Skin of body (tissue), 2 donors: ENCODE data around the gene SFXN2. TPM values are rescaled to one million over a fixed set of nuclear protein-coding genes. Genes with fewer than 3 reads are reported as not detected.
"Not testable (repeated sequence)": the region's sequence is repeated elsewhere in the genome, so short reads cannot be mapped to it uniquely, and the experiment has no call there.

Experiments used
- DNase-seq: peaks from one replicate; lab custom pipeline; 2025; lab: John Stamatoyannopoulos, UW
- total RNA-seq: library from RNA; depleted of rRNA; stranded (reverse); fragments of >200 nt; gene quantifications from one replicate; pipeline ENCODE4 v1.2.3, GENCODE V29; 2014

Gene SFXN2
- total RNA-seq, 1 donor from 2014 or later, result 7.1 TPM

GRCh38 chr10:102720337-102720736 is 5.9 kb downstream of the SFXN2 start:
- no peak for DNase-seq

GRCh38 chr10:102720775-102721301 is 6.4 kb downstream of the SFXN2 start:
- no peak for DNase-seq

- DNase-seq, result no peak
These were observed 7.5 kb downstream of the SFXN2 start for GRCh38 chr10:102721954-102722353.

- no peak for DNase-seq
These were observed 9.6 kb downstream of the SFXN2 start for GRCh38 chr10:102723989-102724388.

GRCh38 chr10:102726274-102726673 is 11.8 kb downstream of the SFXN2 start:
- no peak for DNase-seq

GRCh38 chr10:102727037-102727818 is 12.8 kb downstream of the SFXN2 start:
- no peak for DNase-seq

GRCh38 chr10:102729029-102730026 is 14.9 kb downstream of the SFXN2 start:
- DNase-seq, result no peak

GRCh38 chr10:102731222-102731800 is 16.9 kb downstream of the SFXN2 start:
- no peak for DNase-seq

GRCh38 chr10:102732661-102733060 is 18.2 kb downstream of the SFXN2 start:
- DNase-seq, result no peak

- no peak for DNase-seq
These were observed 20.7 kb downstream of the SFXN2 start for GRCh38 chr10:102735065-102735562.

- DNase-seq, result no peak
These were observed 24.3 kb downstream of the SFXN2 start for GRCh38 chr10:102738692-102739121.

- DNase-seq, result no peak
These were observed 25.8 kb downstream of the SFXN2 start for GRCh38 chr10:102740229-102740628.

GRCh38 chr10:102741726-102742237 is 27.3 kb downstream of the SFXN2 start:
- DNase-seq, result no peak

GRCh38 chr10:102742313-102742712 is 27.9 kb downstream of the SFXN2 start:
- DNase-seq, result not testable (repeated sequence)

GRCh38 chr10:102743078-102743587 is 28.7 kb downstream of the SFXN2 start:
- DNase-seq, result no peak

- peak; percentile 100 for DNase-seq
These were observed 29.3 kb downstream of the SFXN2 start, which contains the start of gene WBP1L for GRCh38 chr10:102743588-102744373. TSS of gene WBP1L (plus strand) at chr10:102743948. CDS start at chr10:102744054, 106 bp downstream.

- DNase-seq, result no peak
These were observed 30.1 kb downstream of the SFXN2 start for GRCh38 chr10:102744374-102745051.

- DNase-seq, result no peak
These were observed 30.7 kb downstream of the SFXN2 start for GRCh38 chr10:102745157-102745556.

- no peak for DNase-seq
These were observed 38.0 kb downstream of the SFXN2 start for GRCh38 chr10:102752266-102752930.
